Measurements from ENCODE around the gene LYST. TPM values are rescaled to one million over a fixed set of nuclear protein-coding genes. Genes with fewer than 3 reads are reported as not detected.
"Not testable (repeated sequence)": the region's sequence is repeated elsewhere in the genome, so short reads cannot be mapped to it uniquely, and the experiment has no call there.

Gene LYST
- total RNA-seq, 1 experiment from 2014 or later, result 10.9 TPM

GRCh38 chr1:235820061-235820460 is 46.6 kb downstream of the LYST start:
- no peak for DNase-seq (ENCODE audit: low read depth)

- DNase-seq (ENCODE audit: low read depth), result no peak
These were observed 48.0 kb downstream of the LYST start for GRCh38 chr1:235818632-235819136.

GRCh38 chr1:235817101-235817728 is 49.5 kb downstream of the LYST start:
- no peak for DNase-seq (ENCODE audit: low read depth)

- no peak for DNase-seq (ENCODE audit: low read depth)
These were observed 56.9 kb downstream of the LYST start for GRCh38 chr1:235809688-235810397.

- DNase-seq (ENCODE audit: low read depth), result no peak
These were observed 58.5 kb downstream of the LYST start for GRCh38 chr1:235808223-235808622.

- no peak for DNase-seq (ENCODE audit: low read depth)
These were observed 60.6 kb downstream of the LYST start for GRCh38 chr1:235806123-235806522.

GRCh38 chr1:235802573-235803346 is 63.9 kb downstream of the LYST start:
- DNase-seq (ENCODE audit: low read depth), result no peak

- no peak for DNase-seq (ENCODE audit: low read depth)
These were observed 67.4 kb downstream of the LYST start for GRCh38 chr1:235799264-235799663.

GRCh38 chr1:235791532-235792060 is 75.1 kb downstream of the LYST start:
- DNase-seq (ENCODE audit: low read depth), result no peak

GRCh38 chr1:235790123-235790522 is 76.6 kb downstream of the LYST start:
- DNase-seq (ENCODE audit: low read depth), result no peak

- not testable (repeated sequence) for DNase-seq (ENCODE audit: low read depth)
These were observed 80.3 kb downstream of the LYST start for GRCh38 chr1:235786227-235786898.

GRCh38 chr1:235784950-235785349 is 81.8 kb downstream of the LYST start:
- no peak for DNase-seq (ENCODE audit: low read depth)

GRCh38 chr1:235783148-235783776 is 83.4 kb downstream of the LYST start:
- DNase-seq (ENCODE audit: low read depth), result peak; percentile 7

GRCh38 chr1:235782601-235783000 is 84.1 kb downstream of the LYST start:
- DNase-seq (ENCODE audit: low read depth), result no peak

- DNase-seq (ENCODE audit: low read depth), result no peak
These were observed 84.9 kb downstream of the LYST start for GRCh38 chr1:235781807-235782206.

GRCh38 chr1:235779770-235780169 is 86.9 kb downstream of the LYST start:
- DNase-seq (ENCODE audit: low read depth), result no peak

GRCh38 chr1:235776396-235776795 is 90.3 kb downstream of the LYST start:
- DNase-seq (ENCODE audit: low read depth), result no peak

GRCh38 chr1:235775246-235775860 is 91.4 kb downstream of the LYST start:
- DNase-seq (ENCODE audit: low read depth), result no peak

GRCh38 chr1:235767795-235768194 is 98.9 kb downstream of the LYST start:
- DNase-seq (ENCODE audit: low read depth), result no peak

GRCh38 chr1:235766794-235767285 is 99.9 kb downstream of the LYST start:
- DNase-seq (ENCODE audit: low read depth), result no peak

- DNase-seq (ENCODE audit: low read depth), result peak; percentile 9
These were observed 102.7 kb downstream of the LYST start for GRCh38 chr1:235763962-235764361.
